ENCODE data around the gene TMED10.

Gene TMED10

GRCh38 chr14:75126121-75126544, 50.3 kb downstream of the TMED10 start:
- no peak for DNase-seq

- no peak for DNase-seq
Measured at GRCh38 chr14:75125617-75126016, 50.8 kb downstream of the TMED10 start.

- no peak for DNase-seq
Measured at GRCh38 chr14:75123991-75124390, 52.4 kb downstream of the TMED10 start.

- no peak for DNase-seq
Measured at GRCh38 chr14:75121552-75121951, 54.9 kb downstream of the TMED10 start.

GRCh38 chr14:75120541-75121291, 55.7 kb downstream of the TMED10 start:
- no peak for DNase-seq

- no peak for DNase-seq
Measured at GRCh38 chr14:75119056-75119455, 57.4 kb downstream of the TMED10 start.

GRCh38 chr14:75113932-75114539, 62.4 kb downstream of the TMED10 start:
- DNase-seq: no peak

- DNase-seq: no peak
Measured at GRCh38 chr14:75109877-75110276, 66.5 kb downstream of the TMED10 start.

- no peak for DNase-seq
Measured at GRCh38 chr14:75107186-75107585, 69.2 kb downstream of the TMED10 start.

GRCh38 chr14:75101491-75101890, 74.9 kb downstream of the TMED10 start:
- peak; percentile 64 for DNase-seq

GRCh38 chr14:75098682-75099081, 77.7 kb downstream of the TMED10 start:
- no peak for DNase-seq

- no peak for DNase-seq
Measured at GRCh38 chr14:75098212-75098611, 78.2 kb downstream of the TMED10 start.

GRCh38 chr14:75096959-75097358, 79.5 kb downstream of the TMED10 start:
- peak; percentile 30 for DNase-seq

- no peak for DNase-seq
Measured at GRCh38 chr14:75095690-75096089, 80.7 kb downstream of the TMED10 start.

- DNase-seq: no peak
Measured at GRCh38 chr14:75094896-75095295, 81.5 kb downstream of the TMED10 start.

GRCh38 chr14:75092698-75093097, 83.7 kb downstream of the TMED10 start:
- DNase-seq: peak; percentile 22

GRCh38 chr14:75091251-75091650, 85.2 kb downstream of the TMED10 start:
- DNase-seq: no peak

- no peak for DNase-seq
Measured at GRCh38 chr14:75090353-75090752, 86.1 kb downstream of the TMED10 start.

GRCh38 chr14:75088566-75089373, 87.6 kb downstream of the TMED10 start:
- DNase-seq: peak; percentile 38

- DNase-seq: no peak
Measured at GRCh38 chr14:75088153-75088552, 88.3 kb downstream of the TMED10 start.

GRCh38 chr14:75084513-75084912, 91.9 kb downstream of the TMED10 start:
- DNase-seq: no peak

GRCh38 chr14:75083271-75083670, 93.1 kb downstream of the TMED10 start:
- DNase-seq: no peak

- DNase-seq: no peak
Measured at GRCh38 chr14:75081660-75082229, 94.7 kb downstream of the TMED10 start.
